ENCODE results near the gene LTO1.
"Not testable (repeated sequence)": the region's sequence is repeated elsewhere in the genome, so short reads cannot be mapped to it uniquely, and the experiment has no call there.

Gene LTO1

GRCh38 chr11:69689484-69690319 is 14.5 kb upstream of the LTO1 start:
- Histone ChIP-seq H3K27me3 (ENCODE audit: insufficient read depth, low read length) (peaks cover 17% of the 10 kb centered on the region), H3K4me1 (ENCODE audit: control insufficient read depth, insufficient read depth, low read length, unreplicated experiment) (no peaks in the 10 kb centered on the region), H3K36me3 (ENCODE audit: insufficient read depth, low read length) (no peaks in the 10 kb centered on the region), H3K79me2 (ENCODE audit: control insufficient read depth, insufficient read depth, low read length, unreplicated experiment) (no peaks in the 10 kb centered on the region), H3K27ac (ENCODE audit: low read depth, low read length) (no peak overlapping the region), H3K4me3 (ENCODE audit: low read depth, low read length) (no peak overlapping the region), H2AFZ (ENCODE audit: low read length, unreplicated experiment) (no peak overlapping the region)

GRCh38 chr11:69687969-69688771 is 13.0 kb upstream of the LTO1 start:
- not testable (repeated sequence) for H2AFZ ChIP-seq (ENCODE audit: low read length, unreplicated experiment); H3K4me3 ChIP-seq (ENCODE audit: low read depth, low read length); H3K36me3 ChIP-seq (ENCODE audit: insufficient read depth, low read length); H3K4me1 ChIP-seq (ENCODE audit: control insufficient read depth, insufficient read depth, low read length, unreplicated experiment); H3K27ac ChIP-seq (ENCODE audit: low read depth, low read length); H3K27me3 ChIP-seq (ENCODE audit: insufficient read depth, low read length); H3K79me2 ChIP-seq (ENCODE audit: control insufficient read depth, insufficient read depth, low read length, unreplicated experiment)

GRCh38 chr11:69686856-69687255 is 11.7 kb upstream of the LTO1 start:
- Histone ChIP-seq H3K4me1 (ENCODE audit: control insufficient read depth, insufficient read depth, low read length, unreplicated experiment) (no peaks in the 10 kb centered on the region), H3K27ac (ENCODE audit: low read depth, low read length) (no peak overlapping the region), H3K4me3 (ENCODE audit: low read depth, low read length) (no peak overlapping the region), H3K79me2 (ENCODE audit: control insufficient read depth, insufficient read depth, low read length, unreplicated experiment) (no peaks in the 10 kb centered on the region), H2AFZ (ENCODE audit: low read length, unreplicated experiment) (no peak overlapping the region), H3K27me3 (ENCODE audit: insufficient read depth, low read length) (no peaks in the 10 kb centered on the region; the same call in 1 of the 2 replicates), H3K36me3 (ENCODE audit: insufficient read depth, low read length) (no peaks in the 10 kb centered on the region)

- no peaks in the 10 kb centered on the region for H3K27me3 ChIP-seq (ENCODE audit: insufficient read depth, low read length)
- no peak overlapping the region for H3K4me3 ChIP-seq (ENCODE audit: low read depth, low read length)
- no peak overlapping the region for H2AFZ ChIP-seq (ENCODE audit: low read length, unreplicated experiment)
- H3K4me1 ChIP-seq (ENCODE audit: control insufficient read depth, insufficient read depth, low read length, unreplicated experiment): no peaks in the 10 kb centered on the region
- no peaks in the 10 kb centered on the region for H3K36me3 ChIP-seq (ENCODE audit: insufficient read depth, low read length)
- no peak overlapping the region for H3K27ac ChIP-seq (ENCODE audit: low read depth, low read length)
- no peaks in the 10 kb centered on the region for H3K79me2 ChIP-seq (ENCODE audit: control insufficient read depth, insufficient read depth, low read length, unreplicated experiment)
These were observed 11.3 kb upstream of the LTO1 start for GRCh38 chr11:69686452-69686851.

GRCh38 chr11:69685348-69685747 is 10.2 kb upstream of the LTO1 start:
- no peaks in the 10 kb centered on the region for H3K27me3 ChIP-seq (ENCODE audit: insufficient read depth, low read length)
- H3K36me3 ChIP-seq (ENCODE audit: insufficient read depth, low read length): no peaks in the 10 kb centered on the region
- H3K4me1 ChIP-seq (ENCODE audit: control insufficient read depth, insufficient read depth, low read length, unreplicated experiment): no peaks in the 10 kb centered on the region
- no peak overlapping the region for H3K4me3 ChIP-seq (ENCODE audit: low read depth, low read length)
- no peak overlapping the region for H3K27ac ChIP-seq (ENCODE audit: low read depth, low read length)
- no peaks in the 10 kb centered on the region for H3K79me2 ChIP-seq (ENCODE audit: control insufficient read depth, insufficient read depth, low read length, unreplicated experiment)
- H2AFZ ChIP-seq (ENCODE audit: low read length, unreplicated experiment): no peak overlapping the region

GRCh38 chr11:69684651-69685050 is 9.5 kb upstream of the LTO1 start:
- Histone ChIP-seq H3K79me2 (ENCODE audit: control insufficient read depth, insufficient read depth, low read length, unreplicated experiment) (no peaks in the 10 kb centered on the region), H3K4me3 (ENCODE audit: low read depth, low read length) (no peak overlapping the region), H3K27ac (ENCODE audit: low read depth, low read length) (no peak overlapping the region), H3K27me3 (ENCODE audit: insufficient read depth, low read length) (no peaks in the 10 kb centered on the region), H3K36me3 (ENCODE audit: insufficient read depth, low read length) (no peaks in the 10 kb centered on the region), H2AFZ (ENCODE audit: low read length, unreplicated experiment) (no peak overlapping the region), H3K4me1 (ENCODE audit: control insufficient read depth, insufficient read depth, low read length, unreplicated experiment) (no peaks in the 10 kb centered on the region)

GRCh38 chr11:69683764-69684333 is 8.7 kb upstream of the LTO1 start:
- H3K4me3 ChIP-seq (ENCODE audit: low read depth, low read length): no peak overlapping the region

GRCh38 chr11:69682681-69683326 is 7.7 kb upstream of the LTO1 start:
- Histone ChIP-seq H3K79me2 (ENCODE audit: control insufficient read depth, insufficient read depth, low read length, unreplicated experiment) (no peaks in the 10 kb centered on the region), H3K4me3 (ENCODE audit: low read depth, low read length) (no peak overlapping the region), H2AFZ (ENCODE audit: low read length, unreplicated experiment) (no peak overlapping the region), H3K4me1 (ENCODE audit: control insufficient read depth, insufficient read depth, low read length, unreplicated experiment) (no peaks in the 10 kb centered on the region), H3K27me3 (ENCODE audit: insufficient read depth, low read length) (no peaks in the 10 kb centered on the region), H3K36me3 (ENCODE audit: insufficient read depth, low read length) (no peaks in the 10 kb centered on the region), H3K27ac (ENCODE audit: low read depth, low read length) (no peak overlapping the region)

More at GRCh38 chr11:69683764-69684333, 8.7 kb upstream of the LTO1 start:
- Histone ChIP-seq H3K4me1 (ENCODE audit: control insufficient read depth, insufficient read depth, low read length, unreplicated experiment) (no peaks in the 10 kb centered on the region), H3K36me3 (ENCODE audit: insufficient read depth, low read length) (no peaks in the 10 kb centered on the region), H3K79me2 (ENCODE audit: control insufficient read depth, insufficient read depth, low read length, unreplicated experiment) (no peaks in the 10 kb centered on the region), H3K27ac (ENCODE audit: low read depth, low read length) (no peak overlapping the region), H2AFZ (ENCODE audit: low read length, unreplicated experiment) (no peak overlapping the region), H3K27me3 (ENCODE audit: insufficient read depth, low read length) (no peaks in the 10 kb centered on the region)

- Histone ChIP-seq H3K79me2 (ENCODE audit: control insufficient read depth, insufficient read depth, low read length, unreplicated experiment) (no peaks in the 10 kb centered on the region), H3K4me3 (ENCODE audit: low read depth, low read length) (no peak overlapping the region), H3K4me1 (ENCODE audit: control insufficient read depth, insufficient read depth, low read length, unreplicated experiment) (no peaks in the 10 kb centered on the region), H2AFZ (ENCODE audit: low read length, unreplicated experiment) (no peak overlapping the region), H3K27me3 (ENCODE audit: insufficient read depth, low read length) (no peaks in the 10 kb centered on the region), H3K27ac (ENCODE audit: low read depth, low read length) (no peak overlapping the region), H3K36me3 (ENCODE audit: insufficient read depth, low read length) (no peaks in the 10 kb centered on the region)
These were observed 7.1 kb upstream of the LTO1 start for GRCh38 chr11:69682221-69682620.

GRCh38 chr11:69680688-69681087 is 5.5 kb upstream of the LTO1 start:
- no peak overlapping the region for H2AFZ ChIP-seq (ENCODE audit: low read length, unreplicated experiment)
- H3K27me3 ChIP-seq (ENCODE audit: insufficient read depth, low read length): no peaks in the 10 kb centered on the region
- no peaks in the 10 kb centered on the region for H3K4me1 ChIP-seq (ENCODE audit: control insufficient read depth, insufficient read depth, low read length, unreplicated experiment)
- no peak overlapping the region for H3K4me3 ChIP-seq (ENCODE audit: low read depth, low read length)
- no peaks in the 10 kb centered on the region for H3K36me3 ChIP-seq (ENCODE audit: insufficient read depth, low read length)
- H3K79me2 ChIP-seq (ENCODE audit: control insufficient read depth, insufficient read depth, low read length, unreplicated experiment): no peaks in the 10 kb centered on the region
- no peak overlapping the region for H3K27ac ChIP-seq (ENCODE audit: low read depth, low read length)
